GM19023 (cell line): ENCODE measurements around the gene NAV2.
A peak's percentile ranks its signal among the peaks of the same experiment; 100 is the strongest.
"Not testable (repeated sequence)": the region's sequence is repeated elsewhere in the genome, so short reads cannot be mapped to it uniquely, and the experiment has no call there.

ENCODE experiments used
- ATAC-seq: cut with Tn5 transposase; IDR thresholded peaks from one replicate; pipeline ENCODE4 v1.9.1; 2021; ENCODE audit warnings: mild to moderate bottlenecking, moderate library complexity; ENCODE audit not compliant: unreplicated experiment

The NAV2 gene

DNA sequence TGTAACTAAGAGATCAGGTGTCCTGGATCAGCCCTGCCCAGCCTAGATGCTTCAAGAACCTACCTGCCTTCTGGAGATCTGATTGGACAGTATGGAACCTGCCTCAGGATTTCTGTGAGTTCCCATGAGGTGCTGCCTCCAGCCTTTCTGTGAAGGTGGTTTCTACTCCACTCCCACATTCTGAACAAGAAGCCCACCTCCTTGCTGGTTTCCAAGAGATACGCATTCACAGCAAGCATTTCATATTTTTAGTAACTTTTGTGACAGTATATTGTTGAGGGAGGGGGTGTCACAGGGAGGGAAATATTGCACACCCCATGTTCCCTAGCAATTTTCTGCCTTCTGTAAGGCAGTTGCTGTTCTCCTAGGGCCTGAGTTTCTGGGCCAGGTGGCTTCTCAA lies 204.4 kb downstream of the NAV2 start:
- ATAC-seq, result no peak

- ATAC-seq, result no peak
Observed at GRCh38 chr11:19918302-19919049, 205.8 kb downstream of the NAV2 start.

DNA sequence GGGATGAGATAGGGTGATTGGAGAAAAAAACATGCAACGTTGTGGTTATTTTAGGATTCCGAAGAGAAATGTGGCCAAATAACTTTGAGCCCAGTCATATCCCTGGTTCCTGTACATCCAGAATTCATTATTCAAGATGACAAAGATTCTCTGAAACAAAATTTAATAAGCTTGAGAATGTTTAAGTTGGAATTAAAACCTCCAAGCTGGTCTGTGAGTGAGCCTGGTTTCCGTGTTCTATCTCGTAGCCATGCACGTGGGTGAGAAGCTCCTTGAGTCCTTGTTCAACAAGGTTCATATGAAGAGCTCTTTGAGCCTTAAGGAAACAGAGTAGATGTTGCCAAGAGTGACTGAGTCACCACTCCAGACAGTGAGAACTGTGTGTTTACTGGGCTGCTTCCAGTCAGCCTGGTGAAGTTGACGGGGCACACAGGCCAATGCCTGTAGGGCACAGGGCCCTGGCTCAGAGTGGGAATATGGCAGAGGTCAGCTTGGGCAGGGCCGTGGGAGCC lies 206.5 kb downstream of the NAV2 start:
- ATAC-seq, result no peak

DNA sequence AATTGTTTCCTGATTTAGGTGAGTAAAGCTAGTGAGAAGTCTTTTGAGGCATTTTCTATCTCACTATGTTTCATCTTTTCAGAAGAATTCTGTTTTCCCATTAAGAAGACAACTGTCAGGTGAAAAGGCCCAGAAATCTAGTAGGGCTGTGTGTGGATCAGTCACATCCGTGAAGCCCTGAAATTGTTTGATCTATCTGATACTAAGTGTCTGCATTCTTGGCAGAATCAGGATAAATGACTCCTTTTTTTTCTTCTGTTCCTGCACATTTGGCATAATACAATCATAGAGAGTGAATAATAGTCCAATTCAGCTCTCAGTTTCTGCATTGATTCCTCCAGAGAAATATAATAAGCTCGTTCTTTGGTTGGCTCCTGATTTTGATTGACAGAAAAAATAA lies 208.3 kb downstream of the NAV2 start:
- no peak for ATAC-seq

GRCh38 chr11:19921976-19922688 lies 209.5 kb downstream of the NAV2 start:
- no peak for ATAC-seq

- ATAC-seq, result no peak
Observed at GRCh38 chr11:19922689-19923035, 210.0 kb downstream of the NAV2 start.

DNA sequence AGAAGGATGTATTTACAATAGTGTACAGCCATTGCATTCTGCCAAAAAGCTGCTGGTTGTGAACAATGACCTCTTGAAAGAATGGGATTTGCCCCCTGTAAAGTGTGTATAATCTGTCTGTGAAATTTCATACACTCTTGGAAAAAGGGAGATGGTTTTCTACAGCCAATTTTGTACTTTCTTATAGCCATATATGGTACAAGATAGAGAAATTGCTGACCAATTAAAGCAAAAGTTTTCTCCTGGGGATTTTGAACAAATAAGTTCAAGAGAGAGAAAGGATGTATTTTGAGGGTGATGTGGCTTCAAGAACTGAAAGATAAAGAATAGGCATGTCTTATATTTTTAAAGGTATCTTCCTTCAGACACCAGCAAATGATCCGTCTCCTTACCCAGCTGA lies 211.0 kb downstream of the NAV2 start:
- ATAC-seq, result no peak

GRCh38 chr11:19924311-19924710 lies 211.7 kb downstream of the NAV2 start:
- no peak for ATAC-seq

- no peak for ATAC-seq
Observed at GRCh38 chr11:19924716-19925115, 212.1 kb downstream of the NAV2 start.

DNA sequence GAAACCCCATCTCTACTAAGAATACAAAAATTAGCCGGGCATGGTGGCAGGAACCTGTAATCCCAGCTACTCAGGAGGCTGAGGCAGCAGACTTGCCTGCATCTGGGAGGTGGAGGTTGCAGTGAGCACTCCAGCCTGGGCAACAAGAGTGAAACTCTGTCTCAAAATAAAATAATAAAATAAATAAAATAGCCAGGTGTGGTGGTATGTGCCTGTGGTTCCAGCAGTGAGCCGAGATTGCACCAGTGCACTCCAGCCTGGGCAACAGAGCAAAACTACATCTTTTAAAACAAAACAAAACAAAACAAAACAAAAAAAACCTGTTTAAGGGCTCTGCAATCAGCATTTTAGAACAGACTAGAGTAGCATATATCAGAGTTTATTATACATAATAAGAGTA lies 214.8 kb downstream of the NAV2 start:
- not testable (repeated sequence) for ATAC-seq

GRCh38 chr11:19929147-19929546 lies 216.5 kb downstream of the NAV2 start:
- no peak for ATAC-seq

DNA sequence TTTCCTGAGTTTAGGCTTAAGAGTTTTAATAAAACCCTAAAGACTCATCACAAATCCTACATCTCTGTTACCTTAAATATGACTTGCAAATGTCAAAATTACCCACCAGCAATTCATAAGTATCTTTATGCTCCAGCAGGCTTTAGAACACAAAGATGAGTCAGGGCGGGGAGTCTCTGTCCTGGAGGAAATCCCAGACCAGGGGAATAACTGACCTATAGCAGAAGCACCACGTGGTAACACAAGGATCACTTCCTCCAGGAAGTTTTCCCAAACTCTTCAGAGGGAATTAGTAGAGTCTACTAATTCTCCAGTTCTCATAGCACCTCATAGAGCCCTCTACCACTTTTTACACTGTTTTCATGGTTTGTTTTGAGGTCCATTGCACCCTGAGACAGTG lies 217.0 kb downstream of the NAV2 start:
- no peak for ATAC-seq

DNA sequence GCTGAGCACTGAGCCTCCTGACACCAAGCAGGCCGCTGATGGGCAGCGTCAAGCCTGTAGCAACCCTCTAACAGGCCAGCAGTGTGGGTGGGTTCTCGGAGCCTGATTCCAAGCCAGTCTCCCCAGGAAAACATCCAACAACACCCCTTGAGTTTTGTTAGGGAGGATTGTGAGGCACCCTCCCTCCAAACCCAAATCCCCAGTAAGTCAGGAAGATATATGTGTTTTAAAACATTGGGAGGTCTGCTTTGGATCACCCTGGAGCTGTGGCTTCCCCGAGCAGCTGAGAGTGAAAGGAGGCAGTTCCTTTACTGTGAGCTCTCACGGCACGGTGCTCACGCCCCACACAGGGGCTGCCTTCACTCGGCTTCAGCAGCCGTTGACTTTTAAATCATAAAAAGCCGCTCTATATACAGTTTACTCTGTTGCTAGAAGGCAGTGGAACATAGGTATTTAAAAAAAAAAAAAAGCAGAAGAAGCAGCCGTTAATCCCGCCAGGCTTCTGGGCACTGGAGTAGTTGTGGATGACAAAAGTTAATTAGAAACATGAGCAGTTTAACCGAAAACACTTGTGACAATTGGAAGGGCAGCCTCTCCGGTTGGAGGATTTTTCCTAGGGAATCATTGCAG lies 218.6 kb downstream of the NAV2 start:
- no peak for ATAC-seq

DNA sequence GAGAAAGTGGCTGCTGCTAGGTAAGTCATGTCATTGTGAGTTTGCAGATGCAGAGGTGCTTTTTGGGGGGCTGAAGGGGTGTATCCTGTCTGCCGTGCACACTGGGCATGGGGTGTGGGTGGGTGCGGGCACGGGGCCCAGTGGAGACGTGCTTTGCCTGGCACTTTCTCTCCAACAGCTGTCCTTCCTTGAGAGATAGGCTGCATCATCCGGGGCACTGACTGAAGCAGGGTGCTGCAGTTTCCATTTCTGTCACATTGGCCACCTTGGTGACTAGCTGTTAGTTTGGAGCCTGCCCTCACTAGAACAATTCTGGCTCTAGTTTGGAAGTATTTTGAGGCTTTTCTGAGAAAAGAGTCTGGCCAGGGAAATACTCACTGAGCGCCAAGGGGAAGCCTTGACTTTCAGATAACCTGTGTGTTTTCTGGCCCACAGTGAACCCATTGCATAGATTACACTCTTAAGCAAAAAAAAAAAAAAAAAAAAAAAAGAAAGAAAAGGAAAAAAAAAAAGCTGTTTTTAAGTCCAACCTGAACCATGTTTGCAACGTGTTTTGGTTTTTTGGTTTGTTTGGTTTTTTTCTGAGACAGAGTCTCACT lies 219.2 kb downstream of the NAV2 start:
- ATAC-seq, result no peak

DNA sequence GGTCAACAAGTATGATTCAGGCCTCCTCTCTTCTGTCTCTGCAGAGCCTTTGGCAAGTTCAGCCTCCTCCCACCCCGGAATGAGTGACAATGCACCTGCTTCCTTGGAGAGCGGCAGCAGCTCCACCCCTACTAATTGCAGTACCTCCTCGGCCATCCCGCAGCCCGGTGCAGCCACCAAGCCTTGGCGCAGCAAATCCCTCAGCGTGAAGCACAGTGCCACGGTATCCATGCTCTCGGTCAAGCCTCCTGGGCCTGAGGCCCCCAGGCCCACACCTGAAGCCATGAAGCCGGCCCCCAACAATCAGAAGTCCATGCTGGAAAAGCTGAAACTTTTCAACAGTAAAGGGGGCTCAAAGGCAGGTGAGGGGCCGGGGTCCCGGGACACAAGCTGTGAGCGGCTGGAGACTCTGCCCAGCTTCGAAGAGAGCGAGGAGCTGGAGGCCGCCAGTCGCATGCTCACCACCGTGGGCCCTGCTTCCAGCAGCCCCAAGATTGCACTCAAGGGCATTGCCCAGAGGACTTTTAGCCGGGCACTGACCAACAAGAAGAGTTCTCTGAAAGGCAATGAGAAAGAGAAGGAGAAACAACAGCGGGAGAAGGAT lies 220.6 kb downstream of the NAV2 start:
- no peak for ATAC-seq

- ATAC-seq, result no peak
Observed at GRCh38 chr11:19933801-19934488, 221.3 kb downstream of the NAV2 start.

DNA sequence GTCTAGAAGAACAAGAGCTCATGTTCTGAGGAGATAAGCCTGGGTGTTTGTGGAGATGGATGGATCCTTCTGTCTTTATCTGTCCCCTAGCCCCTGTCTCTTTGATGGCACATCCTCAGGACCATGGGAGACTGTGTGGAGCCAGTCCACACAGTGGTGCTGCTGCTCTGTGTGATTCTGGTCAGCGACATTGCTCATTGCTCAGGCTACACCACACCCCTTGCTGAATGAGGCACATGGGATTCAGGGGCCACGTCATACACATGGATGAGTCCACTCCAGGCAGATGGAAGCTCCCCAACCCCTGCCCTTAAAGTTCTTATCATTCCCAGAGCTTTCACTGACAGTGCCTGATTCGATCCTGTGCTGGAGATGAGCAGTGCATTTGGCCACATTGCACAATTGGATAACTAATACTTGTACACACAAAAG lies 222.2 kb downstream of the NAV2 start:
- ATAC-seq, result no peak

- ATAC-seq, result no peak
Observed at GRCh38 chr11:19935507-19935906, 222.9 kb downstream of the NAV2 start.

GRCh38 chr11:19936461-19936860 lies 223.8 kb downstream of the NAV2 start:
- no peak for ATAC-seq

DNA sequence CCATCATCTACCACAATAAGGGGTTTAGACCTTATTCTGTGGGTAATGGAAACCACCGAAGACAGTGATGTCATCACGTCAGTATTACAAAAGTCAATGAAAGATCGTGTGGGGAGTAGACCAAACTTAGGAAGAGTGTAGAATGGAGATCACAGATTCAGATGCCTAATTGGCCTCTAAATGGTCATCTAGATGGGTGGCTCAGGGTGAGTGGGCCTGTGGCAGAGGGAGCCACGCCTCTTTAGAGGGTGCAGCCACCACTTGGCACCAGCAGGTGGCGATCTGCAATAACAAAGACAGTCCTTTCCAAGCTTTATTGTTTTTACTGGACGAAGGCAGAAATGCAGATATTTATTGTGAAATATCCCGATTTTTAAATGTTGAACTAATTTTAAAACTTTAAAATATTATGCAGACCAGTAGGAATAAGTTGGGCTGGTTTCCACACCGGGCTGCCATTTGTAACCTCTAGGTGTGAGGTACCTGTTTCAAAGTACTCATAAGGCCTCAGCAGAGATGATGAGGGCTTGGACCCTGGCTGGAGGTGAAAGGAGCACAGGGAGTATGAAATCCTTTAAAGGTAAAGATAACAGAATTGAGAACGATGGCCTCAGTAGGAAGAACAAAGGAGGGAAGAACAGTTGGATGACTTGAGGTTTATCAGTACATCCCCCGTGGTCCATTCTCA lies 225.7 kb downstream of the NAV2 start:
- peak; percentile 56 for ATAC-seq
